DOHH2 (cell line): Measurements from ENCODE around the gene MYO1B.

Experiments
- H3F3A ChIP-seq: fragments of 200-600 bp; sonication (generic), shearing (Covaris generic); 2 replicates; pipeline ENCODE4 v1.6.0; 2016; ENCODE audit warnings: antibody characterized with exemption, mild to moderate bottlenecking; ENCODE audit not compliant: control insufficient read depth, insufficient read depth
- H3K27ac ChIP-seq: fragments of 200-600 bp; sonication (generic); 2 replicates; pipeline ENCODE4 v1.5.1; 2014; ENCODE audit warnings: low read depth, mild to moderate bottlenecking, low read length, moderate library complexity
- H3K27me3 ChIP-seq: fragments of 200-600 bp; sonication (generic); 2 replicates; pipeline ENCODE4 v1.6.1; 2014; ENCODE audit warnings: mild to moderate bottlenecking, low read length, mixed read lengths; ENCODE audit not compliant: control insufficient read depth
- H3K36me3 ChIP-seq: fragments of 200-600 bp; sonication (generic); 2 replicates; pipeline ENCODE4 v1.6.1; 2014; ENCODE audit warnings: mild to moderate bottlenecking, low read length, moderate library complexity, mixed read lengths; ENCODE audit not compliant: control insufficient read depth
- H3K4me1 ChIP-seq: fragments of 200-600 bp; sonication (generic); 2 replicates; pipeline ENCODE4 v1.6.1; 2014; ENCODE audit warnings: mild to moderate bottlenecking, low read length, mixed read lengths; ENCODE audit not compliant: control insufficient read depth
- H3K4me2 ChIP-seq: fragments of 200-600 bp; sonication (generic); 2 replicates; pipeline ENCODE4 v1.6.0; 2014; ENCODE audit warnings: mild to moderate bottlenecking, low read length, moderate library complexity
- H3K4me3 ChIP-seq: fragments of 200-600 bp; sonication (generic); 2 replicates; pipeline ENCODE4 v1.5.1; 2014; ENCODE audit warnings: mild to moderate bottlenecking, low read length, mixed read lengths
- H3K79me2 ChIP-seq: fragments of 200-600 bp; sonication (generic); 2 replicates; pipeline ENCODE4 v1.6.1; 2014; ENCODE audit warnings: mild to moderate bottlenecking, low read length, mixed read lengths; ENCODE audit not compliant: control insufficient read depth
- H3K9me2 ChIP-seq: fragments of 200-600 bp; sonication (generic); replicated peaks from 2 replicates; pipeline ENCODE4 v1.6.1; 2014; ENCODE audit warnings: mild to moderate bottlenecking, low read length, mixed read lengths; ENCODE audit not compliant: control insufficient read depth
- H3K9me3 ChIP-seq: fragments of 200-600 bp; sonication (generic); 2 replicates; pipeline ENCODE4 v1.6.1; 2014; ENCODE audit warnings: antibody characterized with exemption, low read length, mixed read lengths; ENCODE audit not compliant: control insufficient read depth, insufficient read depth
- H4K20me1 ChIP-seq: fragments of 200-600 bp; sonication (generic); 2 replicates; pipeline ENCODE4 v1.6.0; 2014; ENCODE audit warnings: low read depth, mild to moderate bottlenecking, antibody characterized with exemption, low read length, moderate library complexity; ENCODE audit not compliant: control insufficient read depth, insufficient read depth
- EZH2phosphoT487 ChIP-seq: fragments of 200-600 bp; sonication (generic); IDR thresholded peaks from 2 replicates; pipeline ENCODE4 v1.6.1; 2017; ENCODE audit warnings: borderline replicate concordance, mild to moderate bottlenecking, antibody characterized with exemption, low read length, moderate library complexity, mixed read lengths
- TF ChIP-seq, protein P1 (sequence below): fragments of 200-600 bp; sonication (generic); IDR thresholded peaks from one replicate; pipeline ENCODE4 v1.5.1; 2014; ENCODE audit warnings: antibody characterized with exemption, mild to moderate bottlenecking, low read depth, low read length; ENCODE audit not compliant: poor library complexity, severe bottlenecking

The MYO1B gene

DNA sequence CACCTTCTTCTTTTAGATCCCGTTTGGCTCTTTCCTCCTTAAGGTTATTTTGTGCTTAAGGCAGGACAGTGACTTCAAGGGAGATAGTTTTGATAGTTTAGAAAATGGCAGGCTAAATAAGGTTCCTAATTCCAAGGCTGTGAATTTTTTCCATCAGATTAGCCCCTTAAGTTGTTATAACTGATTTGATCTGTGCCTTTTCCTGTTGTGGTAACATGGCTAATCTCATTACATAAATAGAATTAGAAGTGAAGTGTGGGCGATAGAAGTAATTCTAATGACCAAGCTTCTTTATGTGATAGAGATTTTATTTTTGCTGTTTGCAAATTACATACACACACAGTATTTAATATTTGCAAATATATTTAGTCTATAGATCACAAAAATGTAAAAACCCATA, 102.0 kb downstream of the MYO1B start:
- Histone ChIP-seq H3K79me2 (no peaks in the 10 kb centered on the region), H4K20me1 (no peaks in the 10 kb centered on the region), H3K4me1 (no peaks in the 10 kb centered on the region), H3K36me3 (no peaks in the 10 kb centered on the region), H3K4me2 (no peak overlapping the region), H3K4me3 (no peak overlapping the region), H3K27me3 (no peaks in the 10 kb centered on the region), H3K27ac (no peak overlapping the region), H3K9me2 (no peaks in the 10 kb centered on the region), H3F3A (no peaks in the 10 kb centered on the region), H3K9me3 (no peaks in the 10 kb centered on the region)
- no peak for TF ChIP-seq EZH2phosphoT487
- TF ChIP-seq, protein P1, sequence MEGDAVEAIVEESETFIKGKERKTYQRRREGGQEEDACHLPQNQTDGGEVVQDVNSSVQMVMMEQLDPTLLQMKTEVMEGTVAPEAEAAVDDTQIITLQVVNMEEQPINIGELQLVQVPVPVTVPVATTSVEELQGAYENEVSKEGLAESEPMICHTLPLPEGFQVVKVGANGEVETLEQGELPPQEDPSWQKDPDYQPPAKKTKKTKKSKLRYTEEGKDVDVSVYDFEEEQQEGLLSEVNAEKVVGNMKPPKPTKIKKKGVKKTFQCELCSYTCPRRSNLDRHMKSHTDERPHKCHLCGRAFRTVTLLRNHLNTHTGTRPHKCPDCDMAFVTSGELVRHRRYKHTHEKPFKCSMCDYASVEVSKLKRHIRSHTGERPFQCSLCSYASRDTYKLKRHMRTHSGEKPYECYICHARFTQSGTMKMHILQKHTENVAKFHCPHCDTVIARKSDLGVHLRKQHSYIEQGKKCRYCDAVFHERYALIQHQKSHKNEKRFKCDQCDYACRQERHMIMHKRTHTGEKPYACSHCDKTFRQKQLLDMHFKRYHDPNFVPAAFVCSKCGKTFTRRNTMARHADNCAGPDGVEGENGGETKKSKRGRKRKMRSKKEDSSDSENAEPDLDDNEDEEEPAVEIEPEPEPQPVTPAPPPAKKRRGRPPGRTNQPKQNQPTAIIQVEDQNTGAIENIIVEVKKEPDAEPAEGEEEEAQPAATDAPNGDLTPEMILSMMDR: no peak

DNA sequence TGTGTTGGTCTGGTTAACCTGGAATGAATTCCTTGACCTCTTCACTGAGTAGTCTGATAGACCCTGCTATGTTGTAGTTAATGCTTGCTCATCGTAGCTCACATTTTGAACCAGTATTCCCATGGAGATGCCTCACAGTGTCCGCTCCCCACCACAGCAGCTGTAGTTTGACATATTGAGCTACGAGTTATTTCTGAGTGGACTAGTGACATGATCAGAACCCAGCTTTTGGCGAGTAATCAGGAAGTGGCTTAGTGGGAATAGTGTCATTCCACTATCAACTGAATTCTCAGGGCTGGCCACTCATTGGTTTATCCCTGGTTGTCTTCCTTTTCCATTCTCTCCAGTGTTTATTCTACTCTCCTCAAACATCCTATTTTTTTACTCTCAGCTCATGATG, 102.7 kb downstream of the MYO1B start:
- Histone ChIP-seq H4K20me1 (no peaks in the 10 kb centered on the region), H3K9me2 (no peaks in the 10 kb centered on the region), H3K4me2 (no peak overlapping the region), H3K36me3 (no peaks in the 10 kb centered on the region), H3K27me3 (no peaks in the 10 kb centered on the region), H3K4me1 (no peaks in the 10 kb centered on the region), H3K79me2 (no peaks in the 10 kb centered on the region), H3F3A (no peaks in the 10 kb centered on the region), H3K9me3 (no peaks in the 10 kb centered on the region), H3K4me3 (no peak overlapping the region), H3K27ac (no peak overlapping the region)
- no peak for TF ChIP-seq EZH2phosphoT487
- TF ChIP-seq, protein P1: no peak

DNA sequence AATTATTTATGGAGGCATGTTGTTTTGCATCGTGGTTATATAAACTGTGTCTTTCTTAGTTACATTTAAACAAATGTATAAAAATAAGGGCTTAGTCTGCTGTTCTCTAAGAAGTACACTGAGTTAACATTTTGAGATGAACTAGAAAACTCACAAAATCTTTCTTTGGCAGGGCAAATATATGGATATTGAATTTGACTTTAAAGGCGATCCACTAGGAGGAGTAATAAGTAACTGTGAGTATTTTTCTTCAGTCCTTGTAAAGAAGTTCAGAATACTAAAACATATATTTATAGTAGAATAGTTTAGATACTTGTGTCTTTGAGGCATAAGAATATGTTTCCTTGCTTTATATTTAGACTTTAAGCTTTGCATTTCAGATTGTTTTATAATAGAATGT, 104.8 kb downstream of the MYO1B start:
- Histone ChIP-seq H3K9me2 (no peaks in the 10 kb centered on the region), H3K27ac (no peak overlapping the region), H4K20me1 (no peaks in the 10 kb centered on the region), H3K9me3 (no peaks in the 10 kb centered on the region), H3K79me2 (no peaks in the 10 kb centered on the region), H3K27me3 (no peaks in the 10 kb centered on the region), H3K4me2 (no peak overlapping the region), H3F3A (no peaks in the 10 kb centered on the region), H3K4me3 (no peak overlapping the region), H3K36me3 (no peaks in the 10 kb centered on the region), H3K4me1 (no peaks in the 10 kb centered on the region)
- TF ChIP-seq, protein P1: no peak
- TF ChIP-seq EZH2phosphoT487: no peak

DNA sequence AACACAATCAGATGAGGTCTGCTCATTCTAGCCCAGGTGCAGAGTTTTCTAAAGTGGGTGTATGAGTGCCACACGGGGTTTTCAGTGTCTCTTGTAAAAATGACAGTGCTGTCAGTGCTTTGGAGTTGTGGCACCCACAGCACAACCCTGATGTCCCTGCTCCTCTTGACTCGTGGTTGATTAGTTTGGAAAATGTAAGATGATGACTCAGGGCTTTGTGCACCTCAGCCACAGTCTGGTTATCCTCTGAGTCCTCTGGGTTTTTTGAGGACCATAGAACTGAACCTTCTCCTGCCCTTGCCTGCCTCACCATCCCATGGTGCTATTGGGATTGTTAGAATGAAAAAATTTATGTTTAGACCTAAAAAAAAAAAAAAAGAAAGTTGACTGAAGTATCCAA, 105.6 kb downstream of the MYO1B start:
- Histone ChIP-seq H3K79me2 (no peaks in the 10 kb centered on the region), H3K9me3 (no peaks in the 10 kb centered on the region), H3K9me2 (no peaks in the 10 kb centered on the region), H3K4me3 (no peak overlapping the region), H3F3A (no peaks in the 10 kb centered on the region), H3K4me2 (no peak overlapping the region), H4K20me1 (no peaks in the 10 kb centered on the region), H3K36me3 (no peaks in the 10 kb centered on the region), H3K4me1 (no peaks in the 10 kb centered on the region), H3K27me3 (no peaks in the 10 kb centered on the region), H3K27ac (no peak overlapping the region)
- TF ChIP-seq, protein P1: no peak
- TF ChIP-seq EZH2phosphoT487: no peak
